ENCODE results near the gene SCN10A. TPM values are rescaled to one million over a fixed set of nuclear protein-coding genes. Genes with fewer than 3 reads are reported as not detected.
A peak's percentile ranks its signal among the peaks of the same experiment; 100 is the strongest.

Gene SCN10A
- total and polyA plus RNA-seq, 9 of the 15 experiments (the other 6 are each of a cell fraction or from before 2014, with no cell fraction given): not detected

- TF ChIP-seq ARID1B (IDR thresholded peaks at IDR 0.05): peak; percentile 99
- peak; percentile 93 for TF ChIP-seq TCF3 (CRISPR knock-in tag; IDR thresholded peaks at IDR 0.05)
- peak; percentile 78 to 88 for TF ChIP-seq MNT (conservative IDR thresholded peaks at IDR 0.05)
- TF ChIP-seq NR2C2 (CRISPR knock-in tag; IDR thresholded peaks at IDR 0.05): no peak
- 0 out of 2 replicates have a peak, but pooled peaks have one; percentile 34 for TF ChIP-seq NR2C2 (tag; IDR thresholded peaks at IDR 0.05)
- no peak for TF ChIP-seq ZNF707 (CRISPR knock-in tag; conservative IDR thresholded peaks at IDR 0.05)
- TF ChIP-seq NFIX (CRISPR knock-in tag; IDR thresholded peaks at IDR 0.05; ENCODE audit: low read depth): peak; percentile 18; the same call in 1 of the 2 replicates
- peak; percentile 87 for TF ChIP-seq JUND (IDR thresholded peaks at IDR 0.05; ENCODE audit: borderline replicate concordance, low read depth, low read length)
- peak; percentile 61; the same call in 1 of the 3 replicates for TF ChIP-seq JUND (tag; IDR thresholded peaks at IDR 0.05; ENCODE audit: borderline replicate concordance, low read depth, low read length)
- TF ChIP-seq, protein P1, sequence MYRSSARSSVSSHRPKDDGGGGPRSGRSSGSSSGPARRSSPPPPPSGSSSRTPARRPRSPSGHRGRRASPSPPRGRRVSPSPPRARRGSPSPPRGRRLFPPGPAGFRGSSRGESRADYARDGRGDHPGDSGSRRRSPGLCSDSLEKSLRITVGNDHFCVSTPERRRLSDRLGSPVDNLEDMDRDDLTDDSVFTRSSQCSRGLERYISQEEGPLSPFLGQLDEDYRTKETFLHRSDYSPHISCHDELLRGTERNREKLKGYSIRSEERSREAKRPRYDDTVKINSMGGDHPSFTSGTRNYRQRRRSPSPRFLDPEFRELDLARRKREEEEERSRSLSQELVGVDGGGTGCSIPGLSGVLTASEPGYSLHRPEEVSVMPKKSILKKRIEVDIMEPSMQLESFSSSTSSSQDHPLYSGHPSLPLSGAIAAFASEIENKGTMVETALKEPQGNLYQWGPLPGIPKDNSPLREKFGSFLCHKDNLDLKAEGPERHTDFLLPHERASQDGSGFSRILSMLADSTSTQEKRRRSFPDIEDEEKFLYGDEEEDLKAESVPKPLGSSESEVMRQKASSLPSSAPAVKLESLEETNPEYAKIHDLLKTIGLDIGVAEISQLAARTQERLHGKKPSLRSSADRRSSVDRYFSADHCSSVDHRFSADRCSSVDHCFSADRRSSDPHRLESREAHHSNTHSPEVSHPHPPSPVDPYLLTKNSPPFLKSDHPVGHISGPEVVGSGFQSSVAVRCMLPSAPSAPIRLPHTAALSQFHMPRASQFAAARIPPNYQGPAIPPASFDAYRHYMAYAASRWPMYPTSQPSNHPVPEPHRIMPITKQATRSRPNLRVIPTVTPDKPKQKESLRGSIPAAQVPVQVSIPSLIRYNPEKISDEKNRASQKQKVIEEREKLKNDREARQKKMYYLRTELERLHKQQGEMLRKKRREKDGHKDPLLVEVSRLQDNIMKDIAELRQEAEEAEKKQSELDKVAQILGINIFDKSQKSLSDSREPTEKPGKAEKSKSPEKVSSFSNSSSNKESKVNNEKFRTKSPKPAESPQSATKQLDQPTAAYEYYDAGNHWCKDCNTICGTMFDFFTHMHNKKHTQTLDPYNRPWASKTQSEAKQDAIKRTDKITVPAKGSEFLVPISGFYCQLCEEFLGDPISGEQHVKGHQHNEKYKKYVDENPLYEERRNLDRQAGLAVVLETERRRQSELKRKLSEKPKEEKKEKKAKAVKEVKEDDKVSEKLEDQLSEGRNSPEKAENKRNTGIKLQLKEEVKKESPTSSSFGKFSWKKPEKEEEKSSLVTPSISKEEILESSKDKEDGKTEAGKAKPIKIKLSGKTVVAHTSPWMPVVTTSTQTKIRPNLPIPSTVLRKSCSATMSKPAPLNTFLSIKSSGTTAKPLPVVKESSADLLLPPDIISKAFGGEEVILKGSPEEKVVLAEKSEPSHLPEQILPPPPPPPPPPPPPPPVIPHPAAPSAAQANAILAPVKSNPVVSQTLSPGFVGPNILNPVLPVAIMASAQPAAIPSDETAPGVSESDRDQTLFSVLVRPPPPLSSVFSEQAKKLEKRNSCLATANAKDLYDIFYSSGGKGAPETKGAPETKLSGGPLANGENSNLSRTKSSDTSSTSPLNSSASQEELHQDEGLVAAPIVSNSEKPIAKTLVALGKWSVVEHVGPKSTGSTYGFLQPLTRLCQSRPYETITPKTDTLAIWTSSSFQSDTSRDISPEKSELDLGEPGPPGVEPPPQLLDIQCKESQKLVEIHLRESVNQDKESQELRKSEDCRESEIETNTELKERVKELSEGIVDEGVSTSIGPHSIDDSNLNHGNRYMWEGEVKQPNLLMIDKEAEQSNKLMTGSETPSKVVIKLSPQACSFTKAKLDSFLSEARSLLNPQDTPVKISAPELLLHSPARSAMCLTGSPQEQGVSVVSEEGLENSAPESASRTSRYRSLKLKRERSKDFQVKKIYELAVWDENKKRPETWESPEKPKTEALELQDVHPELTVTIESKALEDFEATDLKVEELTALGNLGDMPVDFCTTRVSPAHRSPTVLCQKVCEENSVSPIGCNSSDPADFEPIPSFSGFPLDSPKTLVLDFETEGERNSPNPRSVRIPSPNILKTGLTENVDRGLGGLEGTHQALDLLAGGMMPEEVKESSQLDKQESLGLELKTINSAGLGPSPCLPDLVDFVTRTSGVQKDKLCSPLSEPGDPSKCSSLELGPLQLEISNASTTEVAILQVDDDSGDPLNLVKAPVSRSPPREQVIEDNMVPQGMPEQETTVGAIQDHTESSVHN (IDR thresholded peaks at IDR 0.05; ENCODE audit: borderline replicate concordance in 1 of 2, low read depth in 1 of 2): peak in 1 of 2 experiments; percentile 81; a peak in 2 of 4 replicates
- no peak for TF ChIP-seq ATF1 (CRISPR knock-in tag; IDR thresholded peaks at IDR 0.05)
- peak; percentile 68; the same call in 1 of the 2 replicates for TF ChIP-seq ATF1 (tag; IDR thresholded peaks at IDR 0.05)
- TF ChIP-seq ZBTB9 (CRISPR knock-in tag; IDR thresholded peaks at IDR 0.05): peak; percentile 79; the same call in 1 of the 2 replicates
- TF ChIP-seq MECOM (CRISPR knock-in tag; IDR thresholded peaks at IDR 0.05): peak; percentile 82
- peak in 1 of 2 experiments; percentile 79; a peak in 1 of 3 replicates for TF ChIP-seq CBX3 (IDR thresholded peaks at IDR 0.05; ENCODE audit: borderline replicate concordance in 1 of 2, low read length in 2 of 2)
Observed at GRCh38 chr3:38723569-38724391, 92.2 kb downstream of the SCN10A start (continued).
